ENCODE measurements around the gene PGK2.
"Not testable (repeated sequence)": the region's sequence is repeated elsewhere in the genome, so short reads cannot be mapped to it uniquely, and the experiment has no call there.

The PGK2 gene

DNA sequence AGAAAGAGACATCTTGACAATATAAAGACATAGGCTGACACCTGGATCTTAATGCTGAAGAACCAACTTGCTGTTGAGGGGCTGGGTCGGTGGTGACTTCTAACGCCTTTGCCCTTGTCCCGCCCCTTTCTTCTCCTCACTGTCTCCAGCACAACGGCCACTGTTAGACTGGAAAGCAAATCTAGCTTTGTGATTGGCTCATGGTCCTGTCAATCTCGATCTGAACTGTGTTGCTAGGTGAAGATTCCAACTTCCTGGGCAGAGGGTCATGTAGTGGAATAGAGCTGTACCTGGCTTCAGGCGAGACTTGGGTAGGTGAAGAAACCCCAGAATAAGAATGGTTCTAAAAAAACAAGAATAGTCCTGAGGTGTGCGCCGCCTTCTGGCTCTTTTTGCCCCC, at the start of gene PGK2:
TSS of gene PGK2 (minus strand) at position 110 of the 400 bp plus-strand sequence. CDS start at position 12, 98 bp downstream.
- no peak for DNase-seq (ENCODE audit: low read depth)

- DNase-seq (ENCODE audit: low read depth), result no peak
These were observed 48.1 kb upstream of the PGK2 start for GRCh38 chr6:49835140-49835539.

DNA sequence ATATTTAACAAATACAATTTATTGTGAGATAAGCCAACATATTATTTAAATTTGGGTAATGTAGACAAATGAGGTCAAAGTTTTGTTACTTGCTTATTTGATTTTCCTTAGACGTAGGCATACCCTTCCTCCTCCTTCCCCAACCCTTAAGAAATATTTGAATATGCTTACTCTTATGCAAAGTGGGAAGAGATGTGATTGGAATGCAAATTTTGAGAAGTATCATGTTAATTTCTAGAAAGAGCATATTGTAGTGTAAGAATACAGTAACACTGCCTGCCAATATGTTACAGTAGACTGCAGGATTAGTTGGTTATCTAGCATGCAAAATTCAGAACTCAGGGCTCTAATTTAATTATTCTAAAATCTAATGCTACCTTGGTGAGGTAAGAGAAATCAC, 46.3 kb upstream of the PGK2 start:
- no peak for DNase-seq (ENCODE audit: low read depth)

DNA sequence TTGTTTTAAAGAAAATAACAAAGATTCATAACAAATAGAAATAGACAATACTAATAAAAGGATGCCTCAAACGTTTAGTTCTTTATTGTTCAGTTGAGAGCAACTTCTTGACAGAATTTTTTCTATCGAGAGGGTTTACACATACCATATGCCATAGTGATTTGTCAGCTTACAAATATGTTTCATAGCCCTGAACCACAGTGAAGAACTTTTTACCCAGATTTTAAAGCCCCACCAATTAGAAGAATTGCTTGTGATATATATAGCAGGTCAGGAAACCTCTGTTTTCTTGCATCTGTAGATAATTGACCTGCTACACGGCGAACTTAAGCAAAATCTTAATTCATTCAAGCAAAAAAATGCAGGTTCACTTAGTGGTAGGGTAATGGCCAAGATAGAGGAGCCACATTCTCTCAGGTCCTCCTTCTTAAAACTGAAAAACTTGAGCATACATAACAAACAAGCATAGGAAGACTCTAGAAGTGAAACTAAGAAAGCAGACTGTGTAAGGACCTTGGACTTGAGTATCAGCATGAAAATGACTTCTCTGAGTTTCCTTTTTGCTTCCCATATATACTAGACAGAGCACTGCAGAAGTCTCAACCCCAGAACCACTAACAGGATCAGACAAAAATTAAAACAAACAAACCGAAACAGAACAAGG, 39.8 kb upstream of the PGK2 start:
- no peak for DNase-seq (ENCODE audit: low read depth)

DNA sequence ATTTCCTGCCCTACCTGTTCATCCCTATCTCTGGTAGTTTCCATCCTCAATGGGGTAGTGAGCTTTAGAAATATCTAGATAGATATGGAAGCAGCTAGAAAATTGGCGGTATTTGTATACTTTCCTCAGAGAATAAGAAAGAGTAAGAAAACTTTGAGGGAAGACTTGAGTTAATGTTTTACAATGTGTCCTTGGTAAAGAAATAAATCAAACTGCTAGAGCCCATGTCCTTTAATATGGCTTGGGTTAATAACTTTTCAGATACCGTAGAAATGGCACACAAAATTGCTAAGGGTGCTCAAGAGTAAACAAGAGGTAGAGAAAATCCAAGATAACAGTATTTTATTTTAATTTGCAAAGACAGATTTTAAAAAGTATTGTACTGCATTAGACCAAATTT, 28.1 kb upstream of the PGK2 start:
- DNase-seq (ENCODE audit: low read depth), result no peak

- no peak for DNase-seq (ENCODE audit: low read depth)
These were observed 26.2 kb upstream of the PGK2 start for GRCh38 chr6:49813248-49813647.

DNA sequence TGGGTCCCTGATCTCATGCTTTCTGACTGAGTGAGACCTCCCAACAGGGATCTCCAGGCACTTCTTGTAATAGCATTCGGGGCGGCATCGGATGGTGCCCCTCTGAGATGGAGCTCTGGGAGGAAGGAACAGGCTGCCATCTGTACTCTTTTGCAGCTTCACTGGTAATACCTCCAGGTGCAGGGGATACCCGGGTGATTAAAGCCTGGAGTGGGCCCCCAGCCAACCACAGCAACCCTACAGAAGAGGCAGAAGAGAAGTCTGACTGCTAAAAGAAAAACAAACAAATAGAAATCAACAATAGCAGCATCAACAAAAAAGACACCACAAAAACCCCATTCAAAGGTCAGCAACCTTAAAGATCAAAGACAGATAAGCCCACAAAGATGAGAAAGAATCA, 19.1 kb upstream of the PGK2 start:
- DNase-seq (ENCODE audit: low read depth), result no peak

- DNase-seq (ENCODE audit: low read depth), result no peak
These were observed 18.2 kb upstream of the PGK2 start for GRCh38 chr6:49805246-49805645.

- no peak for DNase-seq (ENCODE audit: low read depth)
These were observed 14.4 kb upstream of the PGK2 start for GRCh38 chr6:49801525-49801924.

GRCh38 chr6:49799090-49799489, 12.0 kb upstream of the PGK2 start:
- DNase-seq (ENCODE audit: low read depth), result no peak

- DNase-seq (ENCODE audit: low read depth), result not testable (repeated sequence)
These were observed 9.9 kb upstream of the PGK2 start for GRCh38 chr6:49796842-49797455.

GRCh38 chr6:49790341-49790740, 3.3 kb upstream of the PGK2 start:
- no peak for DNase-seq (ENCODE audit: low read depth)

- DNase-seq (ENCODE audit: low read depth), result no peak
These were observed 2.8 kb downstream of the PGK2 start for GRCh38 chr6:49784272-49784671.

DNA sequence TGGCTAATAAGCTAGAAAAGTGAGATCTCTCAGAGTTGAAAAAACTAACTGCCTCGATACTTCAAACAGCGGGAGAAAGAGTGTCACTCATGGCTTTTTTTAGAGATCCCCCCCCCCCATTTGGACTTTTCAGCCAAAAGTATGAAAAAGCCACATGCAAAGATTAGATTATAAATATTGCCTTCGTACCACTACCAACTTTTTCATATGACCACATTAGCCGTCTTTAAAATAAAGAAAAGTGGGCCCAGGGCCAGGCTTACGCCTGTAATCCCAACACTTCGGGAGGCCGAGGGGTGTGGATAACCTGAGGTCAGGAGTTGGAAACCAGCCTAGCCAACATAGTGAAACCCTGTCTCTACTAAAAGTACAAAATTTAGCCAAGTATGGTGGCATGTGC, 4.4 kb downstream of the PGK2 start:
- no peak for DNase-seq (ENCODE audit: low read depth)

DNA sequence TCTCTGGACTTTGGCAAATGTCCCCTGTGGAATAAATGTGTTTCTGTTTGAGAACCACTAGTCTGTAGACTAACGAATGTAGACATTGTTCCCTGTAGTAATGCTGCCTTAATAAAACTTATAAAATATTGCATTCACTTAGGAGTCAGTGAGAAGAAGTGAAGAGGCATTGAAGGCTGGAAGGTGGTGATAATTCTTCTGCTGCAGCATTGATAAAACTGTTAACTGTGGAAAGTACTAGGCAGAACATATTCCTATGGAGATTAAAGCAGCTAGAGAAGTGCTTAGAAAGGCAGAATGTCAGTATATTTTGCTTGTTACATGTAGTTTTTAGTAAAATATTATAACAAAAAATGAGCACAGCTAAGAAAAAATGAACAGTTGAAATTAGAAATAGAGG, 4.8 kb downstream of the PGK2 start:
- no peak for DNase-seq (ENCODE audit: low read depth)

DNA sequence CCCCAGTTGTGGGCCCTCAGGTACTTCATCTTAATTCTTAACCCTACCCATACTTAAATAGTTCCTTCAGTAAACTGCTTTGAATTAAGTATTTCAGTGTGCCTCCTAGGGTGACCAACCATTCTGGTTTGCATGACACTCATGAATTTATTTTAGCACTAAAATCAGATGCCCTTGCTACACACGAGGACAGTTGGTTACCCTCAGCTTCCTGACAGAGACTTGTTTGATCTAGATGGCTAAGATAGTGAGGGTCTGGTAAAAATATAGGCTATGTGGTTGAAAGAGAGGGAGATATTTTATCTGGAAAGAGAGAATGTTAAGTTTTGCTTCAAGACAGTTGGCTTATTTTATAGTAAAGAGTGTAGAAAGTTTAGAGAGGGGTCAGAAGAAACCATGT, 10.6 kb downstream of the PGK2 start:
- DNase-seq (ENCODE audit: low read depth), result no peak

GRCh38 chr6:49775043-49775442, 12.0 kb downstream of the PGK2 start:
- DNase-seq (ENCODE audit: low read depth), result no peak

- DNase-seq (ENCODE audit: low read depth), result no peak
These were observed 14.8 kb downstream of the PGK2 start for GRCh38 chr6:49772285-49772684.

DNA sequence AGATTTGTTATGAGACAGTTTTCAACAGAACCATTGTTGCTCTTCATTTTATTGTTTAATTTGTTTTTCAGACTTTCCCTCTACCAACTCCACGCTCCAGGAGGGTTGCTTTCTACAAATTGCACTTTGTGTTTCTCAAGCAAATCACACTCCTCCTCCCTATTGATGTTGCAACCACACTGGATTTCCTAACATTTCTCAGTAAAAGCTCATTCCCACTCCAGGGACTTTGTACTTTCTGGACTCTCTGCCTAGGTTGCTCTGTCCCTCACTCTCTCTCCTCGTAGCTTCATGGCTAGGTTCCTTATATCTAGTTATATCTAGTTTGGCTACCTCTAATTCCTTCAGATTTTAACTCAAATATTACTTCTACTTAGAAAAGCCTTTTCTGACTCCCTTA, 20.3 kb downstream of the PGK2 start:
- DNase-seq (ENCODE audit: low read depth), result no peak

DNA sequence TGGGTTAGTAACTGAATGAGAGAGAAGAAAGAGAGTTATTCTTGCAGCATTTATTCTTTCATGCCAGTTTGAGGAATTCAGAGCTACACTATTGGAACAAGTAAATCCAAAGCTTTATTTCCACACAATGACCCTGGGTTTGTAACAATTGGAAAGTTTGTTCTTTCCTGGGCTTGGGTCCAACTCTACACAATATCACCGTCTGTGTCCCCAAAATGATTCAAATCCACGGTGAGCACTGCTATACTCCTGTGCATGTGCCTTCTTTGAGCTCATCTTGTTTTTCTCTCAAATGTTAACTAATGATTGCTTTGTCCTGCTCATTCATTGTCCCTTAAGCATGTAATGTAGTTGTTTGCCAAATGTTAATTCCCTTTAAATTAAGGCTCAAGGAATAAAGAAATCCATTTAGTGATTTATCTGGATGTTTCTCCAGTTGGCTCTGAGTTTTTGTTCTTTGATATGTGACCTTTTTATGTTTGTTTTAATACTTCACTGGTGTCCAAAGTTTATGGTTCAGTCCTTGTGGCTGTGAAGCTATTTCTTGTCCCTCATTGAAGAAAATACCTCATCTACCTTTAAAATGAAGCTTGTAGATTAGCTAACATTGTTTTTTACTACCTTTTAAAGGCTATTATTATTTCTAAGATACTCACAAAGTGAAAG, 22.4 kb downstream of the PGK2 start:
- no peak for DNase-seq (ENCODE audit: low read depth)

- DNase-seq (ENCODE audit: low read depth), result no peak
These were observed 42.8 kb downstream of the PGK2 start, which contains the start of gene CRISP3 for GRCh38 chr6:49744259-49744658. TSS of gene CRISP3 (minus strand) at chr6:49744388. CDS start at chr6:49744367, 21 bp downstream.

DNA sequence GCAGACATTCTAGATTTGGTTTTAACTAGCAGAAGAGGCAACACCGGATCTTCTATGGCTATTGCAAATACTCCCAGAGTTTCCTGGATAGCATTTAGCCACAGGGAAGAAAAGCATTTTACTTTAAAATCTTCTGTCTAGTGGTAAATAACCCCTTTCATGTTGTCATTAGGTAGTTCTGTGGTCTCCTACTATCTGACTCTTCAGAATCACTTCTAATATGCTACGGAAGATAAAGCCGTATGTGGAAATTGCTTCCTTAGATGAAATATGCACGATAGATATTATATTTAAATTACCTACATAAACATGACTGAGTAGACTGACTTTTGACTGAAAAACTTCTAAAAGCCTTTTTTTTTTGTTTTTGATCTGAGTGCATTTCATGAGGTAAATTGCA, 43.7 kb downstream of the PGK2 start:
- no peak for DNase-seq (ENCODE audit: low read depth)

GRCh38 chr6:49739423-49739822, 47.7 kb downstream of the PGK2 start:
- no peak for DNase-seq (ENCODE audit: low read depth)

All from T-helper 22 cell (primary cell).